ENCODE data around the gene STBD1. TPM values are rescaled to one million over a fixed set of nuclear protein-coding genes. Genes with fewer than 3 reads are reported as not detected.

STBD1 gene
- total and polyA plus RNA-seq, 12 donors: 14.8 to 53.7 (median 22.6) TPM

- Histone ChIP-seq H3K4me1 (peaks cover 0 to 65% (median 25%) of the 10 kb centered on the region in 9 donors), H3K36me3 (no peaks in the 10 kb centered on the region), H3K9me3 (peaks cover 0 to 8% (median 0%) of the 10 kb centered on the region in 11 donors), H3K4me3 (no peak overlapping the region), H3K27ac (no peak overlapping the region), H3K27me3 (peaks cover 0 to 7% (median 0%) of the 10 kb centered on the region in 7 donors)
- DNase-seq (no peak), ATAC-seq (no peak)
- no peak for TF ChIP-seq CTCF (IDR thresholded peaks at IDR 0.05)
- intact Hi-C loops (cut with DNase I): loop anchor here in 2 of 10 donors (10.0 kb wide), 2 partner anchors 88 to 282 kb away; partner anchors contain the start of gene SCARB2 (in 1 of the 2)
- WGBS, 2 donors: 74 to 81% methylated on average over 3 of the region's 3 CpGs
These were observed 3.6 kb upstream of the STBD1 start for GRCh38 chr4:76302826-76303438.

- no peak for ATAC-seq
These were observed 1.4 kb upstream of the STBD1 start for GRCh38 chr4:76305033-76305687.

GRCh38 chr4:76306882-76307659, 538 bp downstream of the STBD1 start:
- Histone ChIP-seq H3K36me3 (peaks cover 0 to 20% (median 5%) of the 10 kb centered on the region in 9 donors), H3K4me1 (peaks cover 0 to 47% (median 31%) of the 10 kb centered on the region in 9 donors), H3K4me3 (peak overlapping the region; percentile 57 to 90 (median 76)), H3K27ac (peak overlapping the region; percentile 69 to 97 (median 91)), H3K27me3 (peaks cover 0 to 7% (median 0%) of the 10 kb centered on the region in 7 donors), H3K9me3 (no peaks in the 10 kb centered on the region)
- peak in 6 of 9 donors; percentile 16 to 60 (median 44) for TF ChIP-seq CTCF (IDR thresholded peaks at IDR 0.05)
- 3 to 5% methylated on average over 35 to 37 of the region's 37 CpGs for WGBS, 2 donors
- ATAC-seq (peak; percentile 51 to 80 (median 72)), DNase-seq (peak; percentile 46 to 68)
- intact Hi-C loops (cut with DNase I): loop anchor here in 6 of 10 donors (2.0 to 10.0 kb wide), 8 partner anchors 35 to 278 kb away; partner anchors contain the start of genes CCDC158 (in 1 of the 6) and SCARB2 (in 1 of the 6)

More at GRCh38 chr4:76305033-76305687, 1.4 kb upstream of the STBD1 start:
- Histone ChIP-seq H3K27ac (peak overlapping the region in 4 of 10 donors; percentile 91 to 97 (median 94)), H3K4me1 (peaks cover 0 to 57% (median 37%) of the 10 kb centered on the region in 9 donors), H3K36me3 (peaks cover 0 to 11% (median 5%) of the 10 kb centered on the region in 9 donors), H3K4me3 (peak overlapping the region in 9 of 10 donors; percentile 57 to 90 (median 77)), H3K9me3 (no peaks in the 10 kb centered on the region), H3K27me3 (peaks cover 0 to 7% (median 0%) of the 10 kb centered on the region in 7 donors)
- intact Hi-C loops (cut with DNase I): loop anchor here in 6 of 10 donors (5.0 to 10.0 kb wide), 6 partner anchors 37 to 280 kb away; partner anchors contain the start of genes CCDC158 (in 1 of the 6) and SCARB2 (in 1 of the 6)
- WGBS, 2 donors: 87 to 94% methylated on average over 7 of the region's 7 CpGs
- no peak for DNase-seq
- no peak for TF ChIP-seq CTCF (IDR thresholded peaks at IDR 0.05)

All from heart right ventricle (tissue), 16 donors.